ENCODE results near the gene ARHGAP26. TPM values are rescaled to one million over a fixed set of nuclear protein-coding genes. Genes with fewer than 3 reads are reported as not detected.
A peak's percentile ranks its signal among the peaks of the same experiment; 100 is the strongest.

ARHGAP26 gene
- total and polyA plus RNA-seq, 7 donors, result 2.5 to 28.7 (median 12.0) TPM

GRCh38 chr5:143205883-143206195 lies 435.7 kb downstream of the ARHGAP26 start:
- Histone ChIP-seq H3K27ac (peak overlapping the region; percentile 19), H3K36me3 (ENCODE audit: insufficient read depth in 1 of 2, low read depth in 1 of 2) (no peaks in the 10 kb centered on the region)
- intact Hi-C loops (cut with DNase I), result no loop called here

GRCh38 chr5:143206196-143207053 lies 436.2 kb downstream of the ARHGAP26 start:
- Histone ChIP-seq H3K27me3 (ENCODE audit: insufficient read depth in 3 of 3, low read length in 2 of 3) (no peaks in the 10 kb centered on the region), H3K36me3 (ENCODE audit: insufficient read depth in 1 of 2, low read depth in 1 of 2) (no peaks in the 10 kb centered on the region), H3K27ac (peak overlapping the region; percentile 19), H3K9me3 (no peaks in the 10 kb centered on the region), H3K4me1 (peaks cover 32% of the 10 kb centered on the region), H3K4me3 (no peak overlapping the region)
- no peak for TF ChIP-seq CTCF (IDR thresholded peaks at IDR 0.05)
- 81 to 90% (median 90%) methylated on average over 19 of the region's 19 CpGs for WGBS, 3 donors
- ATAC-seq, result no peak
- intact Hi-C loops (cut with DNase I), result no loop called here
- no peak for DNase-seq

More at GRCh38 chr5:143205883-143206195, 435.7 kb downstream of the ARHGAP26 start:
- no peak for DNase-seq
- H3K4me1 ChIP-seq, result peaks cover 38% of the 10 kb centered on the region
- TF ChIP-seq CTCF (IDR thresholded peaks at IDR 0.05), result no peak
- H3K27me3 ChIP-seq (ENCODE audit: insufficient read depth in 3 of 3, low read length in 2 of 3), result no peaks in the 10 kb centered on the region
- no peak overlapping the region for H3K4me3 ChIP-seq
- WGBS, 3 donors, result 70 to 74% (median 71%) methylated on average over 3 of the region's 3 CpGs
- no peaks in the 10 kb centered on the region for H3K9me3 ChIP-seq
- no peak for ATAC-seq

GRCh38 chr5:143207058-143207457 lies 436.9 kb downstream of the ARHGAP26 start:
- no peak for TF ChIP-seq CTCF (IDR thresholded peaks at IDR 0.05)
- Histone ChIP-seq H3K9me3 (no peaks in the 10 kb centered on the region), H3K4me3 (no peak overlapping the region), H3K27ac (peak overlapping the region; percentile 41), H3K27me3 (ENCODE audit: insufficient read depth in 3 of 3, low read length in 2 of 3) (no peaks in the 10 kb centered on the region), H3K4me1 (peaks cover 30% of the 10 kb centered on the region), H3K36me3 (ENCODE audit: insufficient read depth in 1 of 2, low read depth in 1 of 2) (no peaks in the 10 kb centered on the region)
- intact Hi-C loops (cut with DNase I), result no loop called here
- DNase-seq (no peak), ATAC-seq (no peak)
- 96 to 100% (median 97%) methylated on average over 13 of the region's 13 CpGs for WGBS, 3 donors

GRCh38 chr5:143207563-143208364 lies 437.6 kb downstream of the ARHGAP26 start:
- Histone ChIP-seq H3K4me1 (peaks cover 30% of the 10 kb centered on the region), H3K27ac (peak overlapping the region; percentile 41), H3K36me3 (ENCODE audit: insufficient read depth in 1 of 2, low read depth in 1 of 2) (no peaks in the 10 kb centered on the region), H3K4me3 (no peak overlapping the region), H3K27me3 (ENCODE audit: insufficient read depth in 3 of 3, low read length in 2 of 3) (no peaks in the 10 kb centered on the region), H3K9me3 (no peaks in the 10 kb centered on the region)
- no peak for ATAC-seq
- no peak for DNase-seq
- WGBS, 3 donors, result 70 to 78% (median 70%) methylated on average over 13 of the region's 13 CpGs
- intact Hi-C loops (cut with DNase I), result no loop called here
- TF ChIP-seq CTCF (IDR thresholded peaks at IDR 0.05), result no peak
